Measurements from ENCODE around the gene VAMP2.
A peak's percentile ranks its signal among the peaks of the same experiment; 100 is the strongest.

The VAMP2 gene

GRCh38 chr17:8141741-8142140, 21.0 kb downstream of the VAMP2 start:
- DNase-seq, result no peak

GRCh38 chr17:8141045-8141444, 21.7 kb downstream of the VAMP2 start:
- no peak for DNase-seq

GRCh38 chr17:8140065-8141029, 22.4 kb downstream of the VAMP2 start:
- DNase-seq, result no peak

GRCh38 chr17:8138672-8139371, 23.9 kb downstream of the VAMP2 start:
- peak; percentile 81 for DNase-seq

GRCh38 chr17:8138374-8138671, 24.4 kb downstream of the VAMP2 start:
- DNase-seq, result no peak

- DNase-seq, result no peak
These were observed 24.9 kb downstream of the VAMP2 start for GRCh38 chr17:8137645-8138373.

GRCh38 chr17:8133941-8134340, 28.8 kb downstream of the VAMP2 start:
- DNase-seq, result no peak

- no peak for DNase-seq
These were observed 29.3 kb downstream of the VAMP2 start for GRCh38 chr17:8133399-8133798.

GRCh38 chr17:8131844-8132441, 30.8 kb downstream of the VAMP2 start:
- DNase-seq, result no peak

GRCh38 chr17:8128125-8128784, 34.5 kb downstream of the VAMP2 start:
- DNase-seq, result no peak

- DNase-seq, result no peak
These were observed 36.2 kb downstream of the VAMP2 start for GRCh38 chr17:8126491-8127066.

GRCh38 chr17:8125947-8126490, 36.7 kb downstream of the VAMP2 start:
- DNase-seq, result no peak

GRCh38 chr17:8125154-8125946, 37.4 kb downstream of the VAMP2 start:
- no peak for DNase-seq

GRCh38 chr17:8124350-8125153, 38.2 kb downstream of the VAMP2 start:
- no peak for DNase-seq

- DNase-seq, result no peak
These were observed 38.9 kb downstream of the VAMP2 start, which contains the start of gene HES7 for GRCh38 chr17:8123695-8124349. Gene HES7 (minus strand): TSS chr17:8124106. CDS start chr17:8124084, 22 bp downstream.

GRCh38 chr17:8122924-8123694, 39.6 kb downstream of the VAMP2 start:
- no peak for DNase-seq

- DNase-seq, result no peak
These were observed 40.3 kb downstream of the VAMP2 start for GRCh38 chr17:8122422-8122923.

GRCh38 chr17:8121681-8122421, 40.9 kb downstream of the VAMP2 start:
- no peak for DNase-seq
